GM21619 (cell line): Measurements from ENCODE around the gene KPNA2.
"Not testable (repeated sequence)": the region's sequence is repeated elsewhere in the genome, so short reads cannot be mapped to it uniquely, and the experiment has no call there.

Experiments
- ATAC-seq: cut with Tn5 transposase; IDR thresholded peaks from one replicate; pipeline ENCODE4 v1.9.1; 2021; ENCODE audit not compliant: unreplicated experiment

KPNA2 gene

DNA sequence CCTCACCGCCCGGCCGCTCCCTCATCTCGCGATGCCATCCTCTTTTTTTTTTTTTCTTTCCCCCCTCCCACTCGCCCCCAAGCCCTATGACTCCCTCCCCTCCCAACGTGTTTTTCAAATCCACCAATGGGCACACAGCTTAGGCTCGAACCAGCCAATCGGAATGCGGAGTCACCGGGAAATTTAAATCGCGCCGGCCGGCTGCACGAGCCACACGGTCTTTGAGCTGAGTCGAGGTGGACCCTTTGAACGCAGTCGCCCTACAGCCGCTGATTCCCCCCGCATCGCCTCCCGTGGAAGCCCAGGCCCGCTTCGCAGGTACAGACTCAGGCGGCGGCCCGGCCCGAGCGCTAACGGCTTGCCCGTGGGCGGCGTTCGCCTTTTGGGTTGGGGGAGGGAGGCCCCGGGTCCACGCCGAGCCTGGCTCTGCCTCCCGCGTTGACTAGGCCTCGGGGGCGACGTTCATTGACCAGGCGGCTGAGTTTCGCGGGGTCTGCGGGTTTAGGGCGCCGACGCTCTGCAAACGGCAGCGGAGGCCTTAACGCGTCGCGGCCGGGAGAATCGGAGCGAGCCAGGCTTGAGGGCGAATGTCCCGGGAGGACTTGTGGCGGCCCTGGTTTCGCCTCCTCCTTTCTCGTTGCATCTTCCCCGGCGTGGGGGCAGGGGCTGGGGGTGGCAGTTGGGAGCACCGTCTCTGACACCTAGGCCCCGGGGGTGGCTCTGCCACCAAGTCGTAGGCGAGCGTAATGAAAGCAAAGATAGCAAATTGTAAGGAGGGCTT is at the start of gene KPNA2:
TSS of gene KPNA2 (plus strand) at position 213 of the 781 bp plus-strand sequence. CDS start 1,398 bp downstream, outside the sequence.
- ATAC-seq: peak; percentile 91

DNA sequence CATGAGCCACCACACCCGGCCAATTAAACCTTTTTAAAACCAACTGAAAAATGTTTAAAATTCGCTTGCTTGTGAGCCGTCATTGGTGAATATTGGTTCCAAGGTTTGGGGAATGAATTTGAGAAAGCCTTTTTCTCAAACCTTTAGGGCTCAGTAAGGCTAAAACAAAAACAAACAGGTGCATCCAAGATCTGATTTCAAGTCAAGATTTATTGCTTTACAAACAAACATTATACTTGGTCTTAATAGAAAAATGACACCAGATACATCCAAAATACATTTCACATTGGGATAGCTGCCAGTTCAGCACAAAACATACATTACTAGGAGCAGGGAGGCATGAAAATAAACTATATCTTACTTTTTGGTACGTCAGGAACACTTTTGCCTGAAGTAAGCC is 44.6 kb upstream of the KPNA2 start:
- no peak for ATAC-seq

DNA sequence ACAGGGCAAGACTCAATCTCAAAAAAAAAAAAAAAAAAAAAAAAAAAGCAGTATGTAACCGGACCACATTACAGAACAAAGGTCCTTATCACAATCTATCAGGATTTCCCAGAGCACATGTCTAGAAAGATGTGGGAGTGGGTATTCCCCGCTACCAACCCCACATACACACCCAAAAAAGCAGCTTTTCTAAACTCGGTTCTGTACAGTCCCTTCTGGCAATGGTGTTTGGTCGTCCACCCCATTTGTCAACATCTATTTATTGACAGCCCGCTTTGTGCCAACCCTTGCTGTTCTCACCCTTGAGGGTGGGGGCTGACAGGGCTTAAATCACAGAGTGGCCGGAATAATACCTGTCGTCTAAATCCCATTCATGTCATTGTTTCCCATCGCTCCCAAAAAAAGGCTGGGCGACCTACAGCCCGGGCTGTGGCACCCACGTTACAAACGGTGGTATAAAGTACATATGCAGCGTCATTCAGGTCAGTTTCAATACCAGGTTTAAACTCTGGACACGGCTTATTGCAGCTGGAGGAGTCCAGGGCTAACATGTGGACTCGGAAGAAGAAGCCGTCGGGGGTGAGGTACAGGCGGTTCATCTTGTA is 42.9 kb upstream of the KPNA2 start:
- ATAC-seq: no peak

DNA sequence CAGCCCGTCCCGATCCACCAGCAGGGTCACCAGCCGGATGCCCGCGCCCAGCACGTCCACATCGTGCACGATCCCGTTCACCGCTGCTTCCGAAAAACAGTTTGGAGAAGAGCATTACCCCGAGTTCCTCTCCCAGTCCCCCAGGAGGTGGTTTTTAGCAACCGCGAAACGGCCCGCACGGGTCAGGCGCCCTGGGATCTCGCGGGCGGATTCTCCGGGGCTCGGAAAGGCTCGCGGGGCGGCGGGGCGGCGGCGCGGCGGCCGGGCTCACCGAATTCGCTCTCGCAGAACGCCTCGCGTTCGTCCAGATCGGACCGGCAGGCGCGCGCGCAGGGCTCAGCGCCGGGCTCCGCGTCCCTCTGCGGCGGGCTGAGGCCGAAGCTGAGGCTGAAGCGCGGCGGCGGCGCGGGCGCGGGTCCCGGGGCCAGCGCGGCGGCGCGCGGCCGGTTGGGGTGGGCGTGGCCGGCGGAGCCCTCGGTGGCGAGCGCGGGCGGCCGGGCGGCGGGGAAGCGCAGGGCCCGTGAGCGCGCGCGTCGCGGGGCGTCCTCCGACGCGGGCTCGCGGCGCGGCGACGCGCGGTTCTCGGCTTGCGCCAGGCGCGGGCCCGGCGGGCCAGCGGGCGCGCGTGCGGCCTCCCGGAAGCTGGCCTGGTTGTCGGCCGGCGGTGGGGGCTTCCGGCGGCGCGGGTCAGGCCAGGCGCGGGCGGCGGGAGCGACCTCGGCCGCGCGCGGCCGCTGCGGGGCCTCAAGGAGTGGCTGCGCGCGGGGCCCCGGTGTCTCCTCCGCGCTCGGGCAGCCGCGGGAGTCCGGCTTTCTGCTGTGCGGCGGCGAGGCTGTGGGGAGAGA is 42.2 kb upstream of the KPNA2 start:
- peak; percentile 57 for ATAC-seq

DNA sequence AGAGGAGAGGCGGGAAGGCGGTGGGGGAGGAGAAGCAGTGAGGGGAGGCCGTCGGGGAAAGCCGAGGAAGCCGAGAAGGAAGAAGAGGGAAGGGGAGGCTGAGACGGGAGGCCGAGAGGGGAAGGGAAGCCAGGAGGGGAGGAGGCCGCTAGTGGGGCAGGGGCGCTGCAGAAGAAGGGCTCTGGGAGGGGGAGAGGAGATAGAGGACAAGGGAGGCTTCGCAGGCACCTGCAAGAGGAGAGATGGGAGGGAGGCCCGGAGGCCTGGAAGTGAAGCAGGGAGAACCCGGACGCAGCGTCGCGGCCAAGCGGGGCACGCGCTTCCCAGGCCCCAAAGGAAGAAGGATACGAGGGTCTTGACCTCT is 41.6 kb upstream of the KPNA2 start:
- ATAC-seq: peak; percentile 1

DNA sequence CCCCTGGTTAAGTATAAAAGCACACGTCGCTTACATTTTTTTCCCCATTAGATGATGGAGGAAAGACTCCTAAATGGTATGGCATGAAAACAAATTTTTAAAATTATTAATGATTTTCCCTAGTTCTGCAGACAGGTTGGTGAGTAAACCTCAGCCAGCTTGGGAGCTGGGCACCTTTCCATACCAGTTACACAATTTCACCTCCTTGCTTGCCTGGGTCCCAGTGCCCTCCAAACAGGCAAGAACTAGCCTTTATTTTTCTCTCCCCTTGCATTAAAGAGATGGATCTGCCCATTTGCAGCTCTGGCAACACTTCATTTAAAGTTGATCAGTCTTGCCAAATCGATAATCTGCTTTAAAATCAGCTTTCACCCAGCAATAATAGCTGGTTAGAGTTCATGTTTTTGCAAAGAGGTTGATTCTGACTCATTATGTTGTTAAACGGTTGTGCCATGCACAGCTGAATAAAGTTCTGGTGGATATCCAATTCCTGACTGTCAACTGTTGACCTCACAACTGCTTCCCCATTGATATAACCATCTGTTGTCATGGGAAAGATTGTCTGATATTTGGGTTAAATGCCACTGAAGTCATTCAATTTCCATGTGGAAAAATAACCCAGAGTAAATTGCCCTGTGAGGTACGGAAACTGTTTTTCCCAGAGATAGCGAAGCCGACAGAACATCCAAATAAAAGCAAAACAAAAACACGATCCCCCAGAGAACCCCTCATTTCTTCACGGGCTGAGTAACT is 40.5 kb upstream of the KPNA2 start:
- ATAC-seq: no peak

DNA sequence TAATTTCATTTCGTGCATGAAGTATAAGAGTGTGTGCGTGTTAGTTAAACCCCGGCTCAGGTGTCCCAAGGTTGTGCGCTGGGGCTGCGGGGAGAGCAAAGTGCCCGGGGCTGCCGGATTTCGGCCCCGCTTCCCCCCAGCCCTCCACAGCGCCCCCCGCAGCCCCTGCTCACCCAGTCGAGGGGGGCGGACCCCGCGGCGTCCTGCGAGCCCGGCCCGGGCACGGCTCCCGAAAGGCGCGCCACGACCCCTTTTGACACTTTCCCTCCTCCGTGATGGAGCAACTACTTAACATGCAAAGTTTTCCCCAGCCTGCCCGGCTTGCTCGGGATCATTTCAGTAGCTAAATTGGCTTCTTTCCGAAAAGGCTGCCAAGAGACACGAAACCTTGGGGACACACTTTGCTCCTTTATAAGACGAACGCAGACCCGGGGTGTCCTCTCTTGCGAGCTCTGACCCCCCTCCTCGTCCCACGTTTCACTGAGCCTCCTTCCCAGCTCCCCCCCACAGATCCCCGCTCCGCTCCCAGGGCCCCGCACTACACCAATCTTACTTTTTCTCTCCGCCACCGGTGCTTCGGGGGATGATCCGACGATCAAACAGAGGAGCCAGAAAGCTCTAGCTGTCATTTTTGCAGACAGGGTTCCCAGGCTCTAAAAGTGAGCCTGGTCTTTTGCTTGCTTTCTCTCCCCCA is 39.8 kb upstream of the KPNA2 start:
- no peak for ATAC-seq

DNA sequence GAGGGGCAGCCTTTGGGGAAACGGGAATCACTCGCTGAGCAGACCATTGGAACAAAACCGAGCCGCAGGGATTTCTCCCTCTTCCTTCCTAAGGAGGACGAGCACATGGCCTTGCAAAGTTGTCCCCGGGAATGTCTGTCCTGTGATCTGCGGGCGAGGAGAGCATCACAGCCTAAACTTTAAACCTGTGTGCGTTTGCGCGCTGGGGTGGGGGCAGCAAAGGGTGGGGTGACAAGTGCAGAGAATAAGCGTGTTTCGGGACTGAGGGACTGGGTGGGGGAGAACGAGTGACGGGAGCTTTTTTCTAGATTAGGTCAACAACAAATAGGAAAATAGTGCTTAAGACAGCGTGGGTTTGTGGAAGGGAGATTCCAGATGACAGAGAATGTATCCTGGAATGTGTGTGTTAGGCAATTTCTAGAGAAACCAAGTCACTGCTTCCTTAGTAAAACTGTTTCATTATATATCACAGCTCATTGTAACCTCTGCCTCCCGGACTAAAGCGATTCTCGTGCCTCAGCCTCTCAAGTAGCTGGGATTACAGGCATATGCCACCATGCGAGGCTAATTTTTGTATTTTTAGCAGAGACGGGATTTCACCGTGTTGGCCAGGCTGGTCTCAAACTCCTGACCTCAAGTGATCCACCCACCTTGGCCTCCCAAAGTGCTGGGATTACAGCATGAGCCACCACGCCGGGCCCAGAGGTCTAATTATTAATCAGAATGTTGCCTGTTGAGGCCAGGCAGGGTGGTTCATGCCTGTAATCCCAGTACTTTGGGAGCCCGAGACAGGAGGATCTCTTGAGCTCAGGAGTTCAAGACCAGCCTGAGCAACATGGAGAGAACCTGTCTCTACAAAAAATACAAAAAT is 39.0 kb upstream of the KPNA2 start, which contains the start of gene C17orf58:
TSS of gene C17orf58 (minus strand) at position 169 of the 871 bp plus-strand sequence. CDS start 271 bp downstream, outside the sequence.
- ATAC-seq: not testable (repeated sequence)

DNA sequence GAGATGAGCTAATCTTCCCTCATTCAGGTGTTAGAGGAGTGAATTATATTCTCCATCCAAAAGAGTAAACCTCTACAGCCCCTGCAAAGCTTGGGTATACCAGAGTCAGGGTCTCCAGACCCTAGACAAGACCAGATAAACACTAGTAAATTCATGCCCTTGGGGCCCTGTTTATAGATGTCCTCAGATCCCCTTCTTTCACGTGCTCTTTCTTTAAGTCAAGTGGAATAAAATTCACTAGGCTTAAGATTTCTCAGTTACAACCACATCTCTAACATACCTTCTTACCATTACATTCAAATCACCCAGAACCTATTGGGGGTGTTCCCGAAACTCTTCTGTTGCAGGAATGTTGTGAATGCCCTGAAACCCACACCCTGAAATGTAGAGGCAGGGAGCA is 37.1 kb upstream of the KPNA2 start:
- no peak for ATAC-seq

DNA sequence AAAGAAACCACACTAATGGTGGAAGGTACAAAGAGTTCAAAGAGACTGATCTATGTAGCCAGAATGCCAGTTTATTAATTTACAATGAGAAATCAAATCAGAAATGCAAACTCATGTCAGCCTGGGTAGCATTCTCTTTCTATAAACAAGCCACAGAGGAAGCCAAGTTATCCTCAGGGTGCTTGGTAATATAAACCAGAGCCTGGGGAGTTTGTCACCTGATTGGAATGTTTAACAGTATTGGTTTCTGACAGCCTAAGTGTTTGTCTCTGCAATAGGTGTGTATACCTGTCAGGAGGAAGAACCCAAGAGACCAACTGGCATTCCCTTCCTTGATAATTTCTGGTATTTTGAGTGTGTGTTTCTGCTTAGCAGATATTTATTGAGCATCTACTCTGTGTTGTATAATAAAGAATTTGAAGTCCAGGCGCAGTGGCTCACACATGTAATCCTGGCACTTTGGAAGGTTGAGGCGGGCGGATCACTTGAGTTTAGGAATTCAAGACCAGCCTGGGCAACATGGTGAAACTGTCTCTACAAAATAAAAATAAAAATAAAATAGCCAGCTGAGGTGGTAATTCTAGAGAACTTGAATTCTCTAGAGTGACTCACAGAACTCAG is 36.1 kb upstream of the KPNA2 start:
- no peak for ATAC-seq

DNA sequence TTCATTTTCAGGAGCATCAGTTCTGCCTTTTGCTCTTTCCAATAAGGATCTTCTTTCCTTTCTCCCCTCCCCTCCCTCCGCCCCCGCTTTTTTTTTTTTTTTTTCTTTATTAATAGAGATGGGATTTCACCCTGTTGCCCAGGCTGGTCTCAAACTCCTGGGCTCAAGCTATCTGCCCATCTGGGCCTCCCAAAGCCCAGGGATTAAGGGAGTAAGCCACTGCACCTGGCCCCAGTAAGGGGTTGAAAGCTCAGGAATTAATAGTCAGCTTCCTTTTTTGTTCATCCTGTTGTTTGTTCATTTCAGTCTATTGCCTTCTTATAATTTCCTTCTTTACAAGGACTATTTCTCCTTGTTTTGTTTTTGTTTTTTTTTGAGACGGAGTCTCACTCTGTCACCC is 31.3 kb upstream of the KPNA2 start:
- ATAC-seq: no peak

DNA sequence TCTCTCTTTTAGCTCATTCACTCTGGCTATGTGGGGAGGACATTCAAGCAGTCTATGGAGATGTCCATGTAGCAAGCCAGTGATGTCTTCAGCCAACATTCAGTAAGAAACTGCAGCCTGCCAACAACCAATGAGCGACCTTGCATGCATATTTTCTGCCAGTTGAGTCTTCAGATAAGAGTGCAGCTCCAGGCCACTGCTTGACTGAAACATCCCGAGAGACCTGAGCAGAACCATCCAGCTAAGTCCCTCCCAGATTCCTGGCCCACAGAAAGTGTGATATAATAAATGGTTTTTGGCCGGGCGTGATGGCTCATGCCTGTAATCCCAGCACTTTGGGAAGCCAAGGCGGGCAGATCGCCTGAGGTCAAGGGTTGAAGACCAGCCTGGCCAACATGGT is 28.7 kb upstream of the KPNA2 start:
- ATAC-seq: no peak

DNA sequence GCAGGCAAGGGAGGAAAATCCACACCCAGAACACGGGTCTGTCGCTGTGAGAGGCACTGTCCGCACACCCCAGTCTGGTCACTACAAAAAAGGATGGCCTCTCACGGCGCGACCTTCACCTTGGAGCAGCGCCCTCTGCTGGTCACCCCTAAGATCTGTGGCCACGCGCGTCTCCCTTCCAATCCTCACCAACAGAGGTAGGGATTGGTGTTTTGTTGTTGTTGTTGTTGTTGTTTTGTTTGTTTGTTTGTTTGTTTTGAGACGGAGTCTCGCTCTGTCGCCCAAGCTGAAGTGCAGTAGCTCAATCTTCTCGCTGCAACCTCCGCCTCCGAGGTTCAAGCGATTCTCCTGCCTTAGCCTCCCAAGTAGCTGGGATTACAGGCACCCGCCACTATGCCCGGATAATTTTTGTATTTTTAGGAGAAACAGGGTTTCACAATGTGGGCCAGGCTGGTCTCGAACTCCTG is 24.3 kb upstream of the KPNA2 start:
- ATAC-seq: peak; percentile 65

DNA sequence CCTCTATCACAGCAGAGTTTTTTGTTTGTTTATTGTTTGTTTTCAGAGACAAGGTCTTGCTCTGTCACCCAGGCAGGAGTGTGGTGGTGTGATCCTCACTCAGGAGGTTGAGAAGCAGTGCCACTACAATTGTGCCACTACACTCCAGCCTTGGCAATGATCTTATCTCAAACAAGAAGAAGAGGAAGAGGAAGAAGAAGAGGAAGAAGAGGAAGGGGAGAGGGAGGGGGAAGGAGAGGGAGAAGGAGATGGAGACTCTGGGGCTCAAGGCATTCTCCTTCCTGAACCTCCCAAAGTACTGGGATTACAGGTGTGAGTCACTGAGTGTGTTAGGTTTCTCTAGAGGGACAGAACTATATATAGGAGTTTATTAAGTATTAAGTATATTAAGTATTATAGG is 22.1 kb upstream of the KPNA2 start:
- ATAC-seq: no peak

DNA sequence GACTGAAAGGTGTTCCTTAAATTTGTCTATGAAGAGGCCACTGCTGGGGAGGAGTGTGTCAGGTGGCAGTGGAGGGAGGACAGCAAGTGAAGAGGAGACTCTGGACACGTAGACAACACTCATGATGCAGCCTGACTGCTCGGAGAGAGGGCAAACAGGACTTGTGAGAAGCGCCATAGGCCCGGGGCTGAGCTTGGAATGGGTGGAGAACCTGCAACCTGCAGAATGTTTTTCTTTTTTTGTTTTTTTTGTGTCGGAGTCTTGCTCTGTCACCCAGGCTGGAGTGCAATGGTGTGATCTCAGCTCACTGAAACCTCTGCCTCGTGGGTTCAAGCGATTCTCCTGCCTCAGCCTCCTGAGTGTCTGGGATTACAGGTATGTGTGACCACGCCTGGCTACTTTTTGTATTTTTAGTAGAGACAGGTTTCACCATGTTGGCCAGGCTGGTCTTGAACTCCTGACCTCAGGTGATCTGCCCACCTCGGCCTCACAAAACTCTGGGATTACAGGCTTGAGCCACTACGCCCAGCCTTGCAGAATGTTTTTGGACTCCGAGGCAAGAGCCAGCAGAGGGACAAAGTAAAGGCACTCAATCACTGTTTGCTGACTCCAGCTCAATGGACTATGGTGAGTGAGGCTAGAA is 20.3 kb upstream of the KPNA2 start:
- no peak for ATAC-seq

DNA sequence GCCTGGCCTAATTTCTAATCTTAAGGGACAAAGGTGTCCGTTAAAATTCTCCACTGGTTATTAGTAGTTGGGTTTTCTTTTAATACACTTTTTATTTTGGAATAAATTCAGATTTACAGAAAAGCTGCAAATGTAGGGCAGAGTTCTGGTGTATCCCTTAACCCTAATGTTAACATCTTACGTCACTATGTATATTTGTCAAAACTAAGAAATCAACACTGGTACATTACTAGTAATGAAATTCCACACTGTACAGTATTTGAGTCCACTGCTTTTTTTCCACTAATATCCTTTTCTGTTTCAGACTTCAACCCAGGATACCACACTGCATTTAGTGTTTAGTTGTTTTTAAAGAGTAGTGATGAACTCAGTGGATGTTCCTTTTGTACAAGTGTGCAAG is 18.7 kb upstream of the KPNA2 start:
- ATAC-seq: no peak

DNA sequence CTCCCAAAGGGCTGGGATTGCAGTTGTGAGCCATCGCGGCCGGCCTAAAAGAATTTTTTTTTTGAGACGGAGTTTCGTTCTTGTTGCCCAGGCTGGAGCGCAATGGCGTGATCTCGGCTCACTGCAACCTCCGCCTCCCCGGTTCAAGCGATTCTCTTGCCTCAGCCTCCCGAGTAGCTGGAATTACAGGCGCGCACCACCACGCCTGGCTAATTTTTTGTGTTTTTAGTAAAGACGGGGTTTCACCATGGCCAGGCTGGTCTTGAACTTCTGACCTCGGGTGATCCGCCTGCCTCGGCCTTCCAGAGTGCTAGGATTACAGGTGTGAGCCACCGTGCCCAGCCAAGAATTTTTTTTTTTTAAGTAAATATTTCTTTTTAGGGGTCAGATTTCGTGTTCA is 17.0 kb upstream of the KPNA2 start:
- ATAC-seq: not testable (repeated sequence)

DNA sequence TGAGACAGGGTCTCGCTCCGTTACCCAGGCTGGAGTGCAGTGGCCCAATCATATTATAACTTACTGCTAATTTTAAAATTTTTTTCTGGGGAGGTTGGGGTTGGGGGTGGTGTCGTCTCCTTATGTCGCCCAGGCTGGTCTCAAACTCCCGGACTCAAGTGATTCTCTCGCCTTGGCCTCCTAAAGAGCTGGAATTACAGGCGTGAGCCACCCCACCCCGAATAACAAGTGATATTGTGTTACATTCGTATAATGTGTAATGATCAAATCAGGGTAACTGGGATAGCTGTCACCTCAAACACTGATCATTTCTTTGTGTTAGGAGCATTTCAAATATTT is 16.2 kb upstream of the KPNA2 start:
- no peak for ATAC-seq
